Measurements from ENCODE around the gene CCDC97.

CCDC97 gene

DNA sequence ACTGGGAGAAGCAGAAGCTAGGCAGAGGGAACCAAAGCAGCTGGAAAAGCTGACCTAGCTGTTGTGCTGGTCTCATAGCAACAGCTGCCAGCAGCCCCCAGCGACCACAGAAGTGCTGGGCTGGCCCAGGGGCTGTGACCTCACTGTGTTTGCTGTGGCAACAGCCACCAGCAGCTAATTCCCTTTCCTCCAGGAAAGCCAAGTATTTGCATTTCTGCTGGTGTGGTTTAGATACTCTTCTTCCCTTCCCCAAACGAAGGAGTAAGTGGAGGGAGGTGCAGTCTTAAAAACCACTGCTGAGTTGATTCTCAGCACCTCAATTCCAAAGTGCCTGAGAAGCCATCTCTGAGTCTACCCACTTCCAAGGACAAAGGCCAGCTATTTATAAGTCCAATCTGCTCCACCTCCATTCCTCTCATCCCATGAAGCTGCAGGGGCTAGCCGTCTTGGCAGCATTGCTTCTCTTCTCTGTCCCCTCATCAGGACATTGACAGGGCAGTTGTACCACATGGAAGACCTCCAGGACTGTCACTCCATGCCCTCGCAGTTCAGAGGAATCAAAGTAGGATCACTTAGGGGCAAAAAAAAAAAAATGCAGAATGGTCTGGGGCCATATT, 11.5 kb upstream of the CCDC97 start:
- in situ Hi-C loops (cut with MboI; ENCODE audit: low sequenced_read_pairs, unreplicated experiment): no loop called here
- TF ChIP-seq, protein P1, sequence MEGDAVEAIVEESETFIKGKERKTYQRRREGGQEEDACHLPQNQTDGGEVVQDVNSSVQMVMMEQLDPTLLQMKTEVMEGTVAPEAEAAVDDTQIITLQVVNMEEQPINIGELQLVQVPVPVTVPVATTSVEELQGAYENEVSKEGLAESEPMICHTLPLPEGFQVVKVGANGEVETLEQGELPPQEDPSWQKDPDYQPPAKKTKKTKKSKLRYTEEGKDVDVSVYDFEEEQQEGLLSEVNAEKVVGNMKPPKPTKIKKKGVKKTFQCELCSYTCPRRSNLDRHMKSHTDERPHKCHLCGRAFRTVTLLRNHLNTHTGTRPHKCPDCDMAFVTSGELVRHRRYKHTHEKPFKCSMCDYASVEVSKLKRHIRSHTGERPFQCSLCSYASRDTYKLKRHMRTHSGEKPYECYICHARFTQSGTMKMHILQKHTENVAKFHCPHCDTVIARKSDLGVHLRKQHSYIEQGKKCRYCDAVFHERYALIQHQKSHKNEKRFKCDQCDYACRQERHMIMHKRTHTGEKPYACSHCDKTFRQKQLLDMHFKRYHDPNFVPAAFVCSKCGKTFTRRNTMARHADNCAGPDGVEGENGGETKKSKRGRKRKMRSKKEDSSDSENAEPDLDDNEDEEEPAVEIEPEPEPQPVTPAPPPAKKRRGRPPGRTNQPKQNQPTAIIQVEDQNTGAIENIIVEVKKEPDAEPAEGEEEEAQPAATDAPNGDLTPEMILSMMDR (IDR thresholded peaks at IDR 0.05; ENCODE audit: borderline replicate concordance, control extremely low read depth, extremely low read depth, insufficient read depth, missing control alignments): no peak
- DNase-seq (ENCODE audit: low spot score): no peak

DNA sequence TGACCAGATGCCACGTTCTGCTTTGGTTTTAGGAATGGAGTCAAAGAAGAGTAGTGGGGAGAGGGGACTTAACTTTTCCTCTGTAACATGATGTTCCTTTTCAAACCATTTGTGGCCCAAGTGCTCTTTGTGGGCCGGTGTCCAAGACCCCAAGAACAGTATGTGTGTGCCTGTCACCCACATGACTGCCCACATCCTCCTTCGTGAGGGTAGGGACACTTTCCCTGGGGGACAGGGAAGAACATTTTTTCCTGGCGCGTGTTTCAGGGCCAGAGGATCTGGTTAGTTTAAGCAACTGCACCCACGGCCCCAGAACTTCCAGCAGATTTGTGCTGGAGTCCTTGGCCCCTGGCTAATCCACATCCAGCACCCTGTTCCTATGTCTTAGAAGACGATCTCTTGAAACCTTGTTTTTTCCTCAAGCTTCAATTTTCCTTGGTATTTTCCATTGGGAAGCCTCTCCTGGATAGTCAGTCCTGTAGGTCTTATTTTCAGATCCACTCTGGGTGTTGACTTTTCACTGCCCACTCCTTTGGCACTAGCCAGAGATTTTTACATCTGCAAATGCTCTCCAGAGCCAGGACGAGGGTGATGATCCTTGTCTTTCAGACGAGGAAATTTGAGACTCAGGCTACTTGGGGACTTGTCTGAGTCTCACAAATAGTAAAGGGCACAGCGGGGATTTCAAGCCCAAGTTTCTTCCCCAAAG, 10.8 kb upstream of the CCDC97 start:
- TF ChIP-seq, protein P1 (IDR thresholded peaks at IDR 0.05; ENCODE audit: borderline replicate concordance, control extremely low read depth, extremely low read depth, insufficient read depth, missing control alignments): no peak
- in situ Hi-C loops (cut with MboI; ENCODE audit: low sequenced_read_pairs, unreplicated experiment): no loop called here
- no peak for DNase-seq (ENCODE audit: low spot score)

DNA sequence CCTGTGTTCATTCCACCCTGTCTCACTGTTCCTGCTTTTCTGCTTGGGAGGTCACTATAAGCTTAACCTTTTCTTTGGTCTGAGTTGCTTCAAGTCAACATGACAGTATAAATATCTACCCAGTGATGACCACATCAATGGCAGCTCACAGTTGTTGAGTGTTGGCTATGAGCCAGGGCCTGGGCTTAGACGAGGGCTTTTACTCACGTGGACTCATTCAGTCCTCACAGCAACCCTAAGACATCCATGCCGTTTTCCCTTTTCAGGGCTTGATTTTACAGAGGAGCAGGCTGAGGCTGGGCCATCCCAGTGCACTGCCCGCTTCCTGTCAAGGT, 10.2 kb upstream of the CCDC97 start:
- no peak for DNase-seq (ENCODE audit: low spot score)
- in situ Hi-C loops (cut with MboI; ENCODE audit: low sequenced_read_pairs, unreplicated experiment): no loop called here
- TF ChIP-seq, protein P1 (IDR thresholded peaks at IDR 0.05; ENCODE audit: borderline replicate concordance, control extremely low read depth, extremely low read depth, insufficient read depth, missing control alignments): no peak

DNA sequence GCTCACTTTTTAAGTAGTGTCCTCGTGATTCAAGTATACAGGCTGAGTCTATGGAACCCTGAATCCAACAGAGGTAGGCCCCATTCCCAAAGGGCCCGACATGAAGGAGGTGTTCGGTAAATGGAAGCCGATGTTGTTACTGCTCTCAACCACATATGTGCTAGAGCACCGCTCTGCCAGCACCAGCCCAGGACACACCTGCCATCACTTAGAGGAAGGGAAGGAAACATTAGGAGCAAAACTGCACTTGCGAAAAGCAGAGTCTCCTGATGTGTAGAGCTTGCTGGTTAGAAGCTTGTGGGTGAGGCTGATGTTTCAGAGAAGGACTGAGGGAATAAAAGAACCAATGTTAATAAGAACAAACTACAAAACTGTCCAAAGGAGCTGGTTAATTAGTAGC, 9.4 kb upstream of the CCDC97 start:
- in situ Hi-C loops (cut with MboI; ENCODE audit: low sequenced_read_pairs, unreplicated experiment): no loop called here
- TF ChIP-seq, protein P1 (IDR thresholded peaks at IDR 0.05; ENCODE audit: borderline replicate concordance, control extremely low read depth, extremely low read depth, insufficient read depth, missing control alignments): no peak
- no peak for DNase-seq (ENCODE audit: low spot score)

DNA sequence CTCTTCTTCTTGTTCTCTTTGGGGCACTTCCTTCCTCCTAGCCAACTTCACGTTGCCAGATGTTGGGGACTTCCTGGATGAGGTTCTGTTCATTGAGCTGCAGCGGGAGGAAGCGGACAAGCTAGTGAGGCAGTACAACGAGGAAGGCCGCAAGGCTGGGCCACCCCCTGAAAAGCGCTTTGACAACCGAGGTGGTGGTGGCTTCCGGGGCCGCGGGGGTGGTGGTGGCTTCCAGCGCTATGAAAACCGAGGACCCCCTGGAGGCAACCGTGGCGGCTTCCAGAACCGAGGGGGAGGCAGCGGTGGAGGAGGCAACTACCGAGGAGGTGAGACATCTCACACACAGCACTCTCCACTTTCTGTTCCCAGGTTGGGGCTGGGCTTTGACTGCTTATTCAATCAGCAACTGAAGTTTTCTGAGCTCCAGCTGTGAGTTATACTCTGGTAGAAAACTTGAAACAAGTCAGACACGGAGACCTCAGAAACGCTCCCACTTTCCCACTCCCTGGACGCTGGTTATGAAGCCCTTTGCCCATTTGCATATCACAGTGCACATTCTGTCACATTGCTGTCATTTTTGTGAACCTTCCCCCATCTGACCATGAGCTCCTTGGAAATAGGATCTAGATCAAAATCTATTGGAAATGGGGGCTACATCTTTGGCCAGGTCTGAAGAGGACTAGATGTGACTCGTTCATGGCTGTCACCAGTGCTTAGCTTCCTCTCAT, 7.2 kb upstream of the CCDC97 start:
- TF ChIP-seq, protein P1 (IDR thresholded peaks at IDR 0.05; ENCODE audit: borderline replicate concordance, control extremely low read depth, extremely low read depth, insufficient read depth, missing control alignments): no peak
- in situ Hi-C loops (cut with MboI; ENCODE audit: low sequenced_read_pairs, unreplicated experiment): no loop called here
- DNase-seq (ENCODE audit: low spot score): peak; percentile 83

DNA sequence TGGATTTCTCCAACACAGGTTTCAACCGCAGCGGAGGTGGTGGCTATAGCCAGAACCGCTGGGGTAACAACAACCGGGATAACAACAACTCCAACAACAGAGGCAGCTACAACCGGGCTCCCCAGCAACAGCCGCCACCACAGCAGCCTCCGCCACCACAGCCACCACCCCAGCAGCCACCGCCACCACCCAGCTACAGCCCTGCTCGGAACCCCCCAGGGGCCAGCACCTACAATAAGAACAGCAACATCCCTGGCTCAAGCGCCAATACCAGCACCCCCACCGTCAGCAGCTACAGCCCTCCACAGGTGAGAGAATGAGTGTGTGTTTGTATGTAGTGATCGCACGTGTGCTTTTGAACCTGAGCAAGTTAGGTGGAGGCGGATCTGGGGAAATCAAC, 6.0 kb upstream of the CCDC97 start:
- in situ Hi-C loops (cut with MboI; ENCODE audit: low sequenced_read_pairs, unreplicated experiment): no loop called here
- TF ChIP-seq, protein P1 (IDR thresholded peaks at IDR 0.05; ENCODE audit: borderline replicate concordance, control extremely low read depth, extremely low read depth, insufficient read depth, missing control alignments): no peak
- DNase-seq (ENCODE audit: low spot score): no peak
